OCI-LY7 (cell line): Measurements from ENCODE around the gene TPH1.

Source experiments
- EZH2phosphoT487 ChIP-seq: fragments of 200-600 bp; sonication (generic); IDR thresholded peaks from 2 replicates; pipeline ENCODE4 v1.6.1; 2018; ENCODE audit warnings: low read depth, borderline replicate concordance, mild to moderate bottlenecking, mixed run types, antibody characterized with exemption, low read length, moderate library complexity, mixed read lengths
- TF ChIP-seq, protein P1 (sequence below): fragments of 200-600 bp; sonication (generic); conservative IDR thresholded peaks from 2 replicates; pipeline ENCODE4 v1.5.1; 2014; ENCODE audit warnings: mild to moderate bottlenecking, antibody characterized with exemption, low read length, moderate library complexity, mixed read lengths

DNA sequence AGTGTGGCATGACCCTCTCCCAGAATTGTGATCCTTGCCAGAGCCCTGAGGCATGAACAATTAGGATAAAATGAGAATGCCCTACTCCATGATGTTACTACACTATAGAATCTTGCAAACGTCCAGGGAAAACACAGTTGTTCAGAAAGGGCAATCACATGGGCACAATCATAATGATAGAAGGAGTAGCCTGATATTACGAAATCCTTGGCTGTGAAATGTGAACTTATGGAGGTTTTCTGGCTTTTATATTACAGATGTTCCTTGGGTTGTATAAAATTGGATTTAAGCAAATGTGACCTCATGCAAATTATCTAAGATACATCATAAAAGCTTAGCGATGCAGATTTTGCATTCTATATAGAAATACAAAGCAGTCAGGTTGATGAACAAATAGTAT lies 29.4 kb upstream of the TPH1 start:
- TF ChIP-seq, protein P1, sequence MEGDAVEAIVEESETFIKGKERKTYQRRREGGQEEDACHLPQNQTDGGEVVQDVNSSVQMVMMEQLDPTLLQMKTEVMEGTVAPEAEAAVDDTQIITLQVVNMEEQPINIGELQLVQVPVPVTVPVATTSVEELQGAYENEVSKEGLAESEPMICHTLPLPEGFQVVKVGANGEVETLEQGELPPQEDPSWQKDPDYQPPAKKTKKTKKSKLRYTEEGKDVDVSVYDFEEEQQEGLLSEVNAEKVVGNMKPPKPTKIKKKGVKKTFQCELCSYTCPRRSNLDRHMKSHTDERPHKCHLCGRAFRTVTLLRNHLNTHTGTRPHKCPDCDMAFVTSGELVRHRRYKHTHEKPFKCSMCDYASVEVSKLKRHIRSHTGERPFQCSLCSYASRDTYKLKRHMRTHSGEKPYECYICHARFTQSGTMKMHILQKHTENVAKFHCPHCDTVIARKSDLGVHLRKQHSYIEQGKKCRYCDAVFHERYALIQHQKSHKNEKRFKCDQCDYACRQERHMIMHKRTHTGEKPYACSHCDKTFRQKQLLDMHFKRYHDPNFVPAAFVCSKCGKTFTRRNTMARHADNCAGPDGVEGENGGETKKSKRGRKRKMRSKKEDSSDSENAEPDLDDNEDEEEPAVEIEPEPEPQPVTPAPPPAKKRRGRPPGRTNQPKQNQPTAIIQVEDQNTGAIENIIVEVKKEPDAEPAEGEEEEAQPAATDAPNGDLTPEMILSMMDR = no peak
- no peak for TF ChIP-seq EZH2phosphoT487
